Glutamatergic neuron (in vitro differentiated cells): ENCODE measurements around the gene TCEA3. TPM values are rescaled to one million over a fixed set of nuclear protein-coding genes. Genes with fewer than 3 reads are reported as not detected.
A peak's percentile ranks its signal among the peaks of the same experiment; 100 is the strongest.

Experiments used
- DNase-seq: peaks from one replicate; pipeline ENCODE4 v3.0.0; 2022
- H3K27ac Mint-ChIP-seq: one replicate; pipeline ENCODE4 v1.8.0; 2020; ENCODE audit warnings: mild to moderate bottlenecking, mixed read lengths, inconsistent platforms; ENCODE audit not compliant: unreplicated experiment
- H3K27me3 Mint-ChIP-seq: one replicate; pipeline ENCODE4 v1.8.0; 2020; ENCODE audit warnings: mild to moderate bottlenecking, moderate library complexity, mixed read lengths, inconsistent platforms; ENCODE audit not compliant: unreplicated experiment
- H3K36me3 Mint-ChIP-seq: one replicate; pipeline ENCODE4 v1.8.0; 2020; ENCODE audit warnings: mild to moderate bottlenecking, mixed read lengths, inconsistent platforms; ENCODE audit not compliant: unreplicated experiment
- H3K4me1 Mint-ChIP-seq: one replicate; pipeline ENCODE4 v1.8.0; 2020; ENCODE audit warnings: mild to moderate bottlenecking, low read depth, mixed read lengths, inconsistent platforms; ENCODE audit not compliant: unreplicated experiment
- H3K4me3 Mint-ChIP-seq: one replicate; pipeline ENCODE4 v1.8.0; 2020; ENCODE audit warnings: mild to moderate bottlenecking, mixed read lengths, inconsistent platforms; ENCODE audit not compliant: unreplicated experiment
- H3K9me3 Mint-ChIP-seq: one replicate; pipeline ENCODE4 v1.8.0; 2020; ENCODE audit warnings: mild to moderate bottlenecking, moderate library complexity, mixed read lengths, inconsistent platforms; ENCODE audit not compliant: unreplicated experiment
- total RNA-seq: library from RNA; stranded (reverse); fragmentation: NEBNext Ultra II Directional; extraction: Animal tissue kit (Norgen Biotek cat#: 25700); gene quantifications from one replicate; pipeline ENCODE4 v1.2.1, GENCODE V29; 2021; ENCODE audit not compliant: unreplicated experiment
- TF ChIP-seq, protein P1 (sequence below): fragments of 200-600 bp; sonication (generic); IDR thresholded peaks from one replicate; pipeline ENCODE4 v1.5.0; 2021; ENCODE audit not compliant: partially characterized antibody, unreplicated experiment

The TCEA3 gene
- total RNA-seq, 1 donor from 2014 or later, result 0.83 TPM

DNA sequence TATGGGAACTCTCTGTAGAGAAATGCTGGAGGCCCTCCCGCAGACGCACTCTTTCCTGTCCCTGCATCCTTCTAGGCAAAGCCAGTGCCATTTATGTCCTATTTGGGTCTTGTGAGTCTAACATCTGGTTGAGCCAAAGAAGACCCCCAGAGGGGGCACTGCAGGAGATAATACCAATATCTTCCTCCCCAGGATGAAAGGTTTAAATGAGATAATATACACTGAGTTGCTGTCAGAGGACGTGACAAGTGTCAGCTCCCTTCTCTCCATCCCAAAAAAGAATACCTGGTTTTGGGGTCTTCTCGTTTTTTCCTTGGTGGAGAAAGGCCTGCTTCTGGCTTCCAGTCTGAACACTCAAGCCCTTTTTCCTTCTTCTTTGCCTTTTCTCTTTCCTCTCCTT lies 7.6 kb downstream of the TCEA3 start:
- TF ChIP-seq, protein P1, sequence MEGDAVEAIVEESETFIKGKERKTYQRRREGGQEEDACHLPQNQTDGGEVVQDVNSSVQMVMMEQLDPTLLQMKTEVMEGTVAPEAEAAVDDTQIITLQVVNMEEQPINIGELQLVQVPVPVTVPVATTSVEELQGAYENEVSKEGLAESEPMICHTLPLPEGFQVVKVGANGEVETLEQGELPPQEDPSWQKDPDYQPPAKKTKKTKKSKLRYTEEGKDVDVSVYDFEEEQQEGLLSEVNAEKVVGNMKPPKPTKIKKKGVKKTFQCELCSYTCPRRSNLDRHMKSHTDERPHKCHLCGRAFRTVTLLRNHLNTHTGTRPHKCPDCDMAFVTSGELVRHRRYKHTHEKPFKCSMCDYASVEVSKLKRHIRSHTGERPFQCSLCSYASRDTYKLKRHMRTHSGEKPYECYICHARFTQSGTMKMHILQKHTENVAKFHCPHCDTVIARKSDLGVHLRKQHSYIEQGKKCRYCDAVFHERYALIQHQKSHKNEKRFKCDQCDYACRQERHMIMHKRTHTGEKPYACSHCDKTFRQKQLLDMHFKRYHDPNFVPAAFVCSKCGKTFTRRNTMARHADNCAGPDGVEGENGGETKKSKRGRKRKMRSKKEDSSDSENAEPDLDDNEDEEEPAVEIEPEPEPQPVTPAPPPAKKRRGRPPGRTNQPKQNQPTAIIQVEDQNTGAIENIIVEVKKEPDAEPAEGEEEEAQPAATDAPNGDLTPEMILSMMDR, result no peak
- no peak for DNase-seq
- Mint-ChIP-seq H3K9me3 (peaks cover 4% of the 10 kb centered on the region), H3K27ac (no peak overlapping the region), H3K36me3 (no peaks in the 10 kb centered on the region), H3K4me3 (no peak overlapping the region), H3K4me1 (peaks cover 4% of the 10 kb centered on the region), H3K27me3 (peaks cover 5% of the 10 kb centered on the region)

DNA sequence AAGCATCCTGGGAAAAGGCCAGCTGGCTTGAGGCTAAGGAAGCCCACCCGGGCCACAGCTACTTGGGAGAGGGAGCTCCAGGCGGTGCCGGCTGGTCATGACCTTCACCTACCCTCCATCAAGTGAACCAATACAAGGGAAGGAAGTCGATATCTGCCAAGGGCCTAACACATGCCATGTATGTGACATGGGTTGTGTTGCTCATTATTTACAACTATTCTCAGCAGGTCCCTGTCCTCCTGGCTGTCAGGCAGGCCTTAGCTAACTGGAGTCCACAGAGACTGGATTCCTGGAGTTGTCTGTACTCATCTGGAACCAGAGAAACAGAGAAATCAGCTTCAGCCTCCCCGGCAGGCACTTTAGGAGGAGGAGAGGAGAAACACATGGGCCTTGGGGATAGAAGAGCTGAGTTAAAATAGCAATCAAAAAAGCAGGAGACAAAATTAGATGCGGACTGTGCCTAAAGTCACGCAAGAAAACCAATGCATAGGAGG lies 15.7 kb downstream of the TCEA3 start:
- no peak for DNase-seq
- Mint-ChIP-seq H3K27ac (no peak overlapping the region), H3K4me1 (no peaks in the 10 kb centered on the region), H3K9me3 (no peaks in the 10 kb centered on the region), H3K4me3 (no peak overlapping the region), H3K36me3 (no peaks in the 10 kb centered on the region), H3K27me3 (peaks cover 2% of the 10 kb centered on the region)
- TF ChIP-seq, protein P1, result no peak

DNA sequence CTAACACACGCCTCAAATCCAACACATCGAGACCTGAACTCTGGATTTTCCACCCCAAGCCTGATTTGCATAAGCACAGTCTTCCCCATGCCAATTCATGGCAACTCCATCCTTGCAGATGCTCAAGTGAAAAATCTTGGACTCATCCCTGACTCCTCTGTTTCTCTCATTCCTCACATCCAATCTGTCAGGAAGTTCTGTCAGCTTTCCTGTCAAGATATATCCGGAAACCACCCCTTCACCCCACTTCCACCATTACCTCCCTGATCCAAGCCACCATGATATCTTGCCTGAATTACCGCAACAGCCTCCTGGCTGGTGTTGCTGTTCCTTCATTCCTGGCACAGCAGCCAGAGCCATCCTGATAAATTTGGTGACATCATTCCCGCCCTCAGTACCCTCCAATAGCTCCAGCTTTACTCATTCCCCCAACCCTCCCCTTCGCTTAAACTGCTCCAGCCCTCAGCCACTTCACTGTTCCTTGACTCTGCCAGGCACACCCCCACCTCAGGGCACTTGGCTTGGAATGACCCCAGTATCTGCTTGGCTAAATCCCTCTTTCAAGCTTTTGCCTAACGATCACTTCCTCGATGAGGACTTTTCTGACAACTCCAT lies 17.4 kb downstream of the TCEA3 start:
- H3K4me1 Mint-ChIP-seq, result no peaks in the 10 kb centered on the region
- DNase-seq, result no peak
- no peak overlapping the region for H3K27ac Mint-ChIP-seq
- peaks cover 2% of the 10 kb centered on the region for H3K27me3 Mint-ChIP-seq
- H3K9me3 Mint-ChIP-seq, result no peaks in the 10 kb centered on the region
- no peaks in the 10 kb centered on the region for H3K36me3 Mint-ChIP-seq
- TF ChIP-seq, protein P1, result no peak
- no peak overlapping the region for H3K4me3 Mint-ChIP-seq

DNA sequence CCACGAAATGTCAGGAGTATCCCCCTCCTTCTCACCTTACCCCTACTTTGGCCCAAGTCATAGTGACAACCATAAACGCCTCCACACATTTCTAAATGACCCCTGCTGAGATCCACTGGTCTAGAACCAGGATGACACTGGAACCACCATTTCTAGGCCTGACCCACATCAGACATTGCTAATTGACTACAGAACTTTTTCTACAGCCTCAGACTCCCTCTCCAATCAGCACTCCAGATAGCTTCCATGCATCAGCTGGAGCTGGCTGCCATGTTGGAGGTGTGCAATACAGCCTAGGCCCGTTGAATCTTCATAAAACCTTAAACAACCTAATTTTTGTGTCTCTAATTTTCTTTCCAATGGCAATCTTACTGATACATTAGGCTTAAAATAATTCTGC lies 18.6 kb downstream of the TCEA3 start:
- Mint-ChIP-seq H3K9me3 (no peaks in the 10 kb centered on the region), H3K27me3 (peaks cover 2% of the 10 kb centered on the region), H3K4me3 (no peak overlapping the region), H3K4me1 (no peaks in the 10 kb centered on the region), H3K27ac (no peak overlapping the region), H3K36me3 (no peaks in the 10 kb centered on the region)
- TF ChIP-seq, protein P1, result no peak
- DNase-seq, result no peak

DNA sequence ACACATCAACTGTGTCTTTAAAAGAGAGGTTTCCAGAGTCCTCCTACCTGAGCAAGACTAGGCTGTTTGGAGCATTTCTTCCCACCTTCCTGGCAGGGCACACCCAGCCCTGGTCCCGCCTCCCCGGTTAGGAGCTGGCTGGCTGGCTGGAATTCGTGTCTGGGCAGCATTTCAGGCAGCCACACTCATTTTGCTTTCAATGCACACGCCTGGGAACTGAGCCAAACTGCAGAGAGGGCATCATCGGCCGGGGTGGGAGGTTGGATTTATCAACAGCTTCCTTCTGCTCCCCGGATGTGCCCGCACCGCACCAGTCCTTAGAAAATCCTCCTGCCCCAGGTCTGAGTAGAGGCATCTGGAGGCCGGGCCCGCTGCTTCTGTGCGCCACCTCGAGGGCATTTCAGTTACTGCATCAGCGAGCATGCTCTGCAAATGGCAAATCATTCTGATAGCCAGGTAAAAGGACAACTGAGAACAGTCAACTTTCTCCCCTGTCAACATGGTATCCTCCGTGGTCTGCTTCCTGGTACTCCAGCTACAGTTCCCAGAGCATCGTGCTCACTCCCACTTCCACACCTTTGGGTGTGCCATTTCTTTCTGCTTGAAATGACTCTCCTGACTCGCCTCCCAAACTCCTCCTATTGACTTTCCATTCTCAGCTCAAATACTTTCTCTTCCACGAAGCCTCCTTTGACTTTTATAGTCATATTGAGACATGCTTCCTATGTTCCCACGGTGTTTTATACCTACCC lies 20.6 kb downstream of the TCEA3 start:
- peak; percentile 93 for DNase-seq
- Mint-ChIP-seq H3K36me3 (no peaks in the 10 kb centered on the region), H3K9me3 (no peaks in the 10 kb centered on the region), H3K4me3 (peak overlapping the region; percentile 41), H3K4me1 (no peaks in the 10 kb centered on the region), H3K27ac (no peak overlapping the region), H3K27me3 (no peaks in the 10 kb centered on the region)
- TF ChIP-seq, protein P1, result peak; percentile 96
